ENCODE measurements around the gene PTK6.

Gene PTK6

GRCh38 chr20:63513207-63513606 lies 24.0 kb downstream of the PTK6 start:
- H3K4me3 ChIP-seq (ENCODE audit: extremely low read depth, insufficient read depth, low read length, poor library complexity, severe bottlenecking): no peak overlapping the region
- H3K9me3 ChIP-seq (ENCODE audit: control insufficient read depth, low read length): no peaks in the 10 kb centered on the region
- no peak overlapping the region for H3K27ac ChIP-seq (ENCODE audit: low read depth, low read length, severe bottlenecking)
- H3K36me3 ChIP-seq (ENCODE audit: control insufficient read depth, insufficient read depth, low read length): no peaks in the 10 kb centered on the region
- no peaks in the 10 kb centered on the region for H3K4me1 ChIP-seq (ENCODE audit: control insufficient read depth, insufficient read depth, low read length, poor library complexity, severe bottlenecking)
- WGBS, 2 experiments (ENCODE audit: insufficient coverage in 2 of 2): 93 to 100% methylated on average over 2 of the region's 3 CpGs

- 92 to 93% methylated on average over 7 to 8 of the region's 9 CpGs for WGBS, 2 experiments (ENCODE audit: insufficient coverage in 2 of 2)
- Histone ChIP-seq H3K4me3 (ENCODE audit: extremely low read depth, insufficient read depth, low read length, poor library complexity, severe bottlenecking) (no peak overlapping the region), H3K36me3 (ENCODE audit: control insufficient read depth, insufficient read depth, low read length) (no peaks in the 10 kb centered on the region), H3K9me3 (ENCODE audit: control insufficient read depth, low read length) (peaks cover 8% of the 10 kb centered on the region), H3K27ac (ENCODE audit: low read depth, low read length, severe bottlenecking) (no peak overlapping the region), H3K4me1 (ENCODE audit: control insufficient read depth, insufficient read depth, low read length, poor library complexity, severe bottlenecking) (no peaks in the 10 kb centered on the region)
Observed at GRCh38 chr20:63509088-63509564, 28.1 kb downstream of the PTK6 start.

GRCh38 chr20:63508072-63508768 lies 29.0 kb downstream of the PTK6 start:
- Histone ChIP-seq H3K27ac (ENCODE audit: low read depth, low read length, severe bottlenecking) (no peak overlapping the region), H3K4me3 (ENCODE audit: extremely low read depth, insufficient read depth, low read length, poor library complexity, severe bottlenecking) (no peak overlapping the region), H3K9me3 (ENCODE audit: control insufficient read depth, low read length) (peaks cover 8% of the 10 kb centered on the region), H3K4me1 (ENCODE audit: control insufficient read depth, insufficient read depth, low read length, poor library complexity, severe bottlenecking) (no peaks in the 10 kb centered on the region), H3K36me3 (ENCODE audit: control insufficient read depth, insufficient read depth, low read length) (no peaks in the 10 kb centered on the region)
- WGBS, 2 experiments (ENCODE audit: insufficient coverage in 2 of 2): 92 to 97% methylated on average over 26 to 30 of the region's 33 CpGs

GRCh38 chr20:63507083-63507743 lies 30.0 kb downstream of the PTK6 start:
- 89 to 94% methylated on average over 30 of the region's 30 CpGs for WGBS, 2 experiments (ENCODE audit: insufficient coverage in 2 of 2)
- no peaks in the 10 kb centered on the region for H3K4me1 ChIP-seq (ENCODE audit: control insufficient read depth, insufficient read depth, low read length, poor library complexity, severe bottlenecking)
- H3K27ac ChIP-seq (ENCODE audit: low read depth, low read length, severe bottlenecking): no peak overlapping the region
- H3K36me3 ChIP-seq (ENCODE audit: control insufficient read depth, insufficient read depth, low read length): no peaks in the 10 kb centered on the region
- H3K9me3 ChIP-seq (ENCODE audit: control insufficient read depth, low read length): peaks cover 8% of the 10 kb centered on the region
- H3K4me3 ChIP-seq (ENCODE audit: extremely low read depth, insufficient read depth, low read length, poor library complexity, severe bottlenecking): no peak overlapping the region

GRCh38 chr20:63505723-63506122 lies 31.5 kb downstream of the PTK6 start:
- Histone ChIP-seq H3K36me3 (ENCODE audit: control insufficient read depth, insufficient read depth, low read length) (no peaks in the 10 kb centered on the region), H3K4me1 (ENCODE audit: control insufficient read depth, insufficient read depth, low read length, poor library complexity, severe bottlenecking) (no peaks in the 10 kb centered on the region), H3K4me3 (ENCODE audit: extremely low read depth, insufficient read depth, low read length, poor library complexity, severe bottlenecking) (no peak overlapping the region), H3K27ac (ENCODE audit: low read depth, low read length, severe bottlenecking) (no peak overlapping the region), H3K9me3 (ENCODE audit: control insufficient read depth, low read length) (peaks cover 8% of the 10 kb centered on the region)
- 88 to 94% methylated on average over 8 to 9 of the region's 12 CpGs for whole genome bisulfite sequencing, 2 experiments (ENCODE audit: insufficient coverage in 2 of 2)

- Histone ChIP-seq H3K4me1 (ENCODE audit: control insufficient read depth, insufficient read depth, low read length, poor library complexity, severe bottlenecking) (no peaks in the 10 kb centered on the region), H3K36me3 (ENCODE audit: control insufficient read depth, insufficient read depth, low read length) (no peaks in the 10 kb centered on the region), H3K4me3 (ENCODE audit: extremely low read depth, insufficient read depth, low read length, poor library complexity, severe bottlenecking) (no peak overlapping the region), H3K27ac (ENCODE audit: low read depth, low read length, severe bottlenecking) (no peak overlapping the region), H3K9me3 (ENCODE audit: control insufficient read depth, low read length) (peaks cover 8% of the 10 kb centered on the region)
- 82 to 90% methylated on average over 6 to 8 of the region's 8 CpGs for WGBS, 2 experiments (ENCODE audit: insufficient coverage in 2 of 2)
Observed at GRCh38 chr20:63505281-63505680, 31.9 kb downstream of the PTK6 start.

- H3K4me1 ChIP-seq (ENCODE audit: control insufficient read depth, insufficient read depth, low read length, poor library complexity, severe bottlenecking): no peaks in the 10 kb centered on the region
- H3K36me3 ChIP-seq (ENCODE audit: control insufficient read depth, insufficient read depth, low read length): no peaks in the 10 kb centered on the region
- no peak overlapping the region for H3K4me3 ChIP-seq (ENCODE audit: extremely low read depth, insufficient read depth, low read length, poor library complexity, severe bottlenecking)
- WGBS, 2 experiments (ENCODE audit: insufficient coverage in 2 of 2): 93 to 94% methylated on average over 9 of the region's 9 CpGs
- H3K9me3 ChIP-seq (ENCODE audit: control insufficient read depth, low read length): peaks cover 8% of the 10 kb centered on the region
- H3K27ac ChIP-seq (ENCODE audit: low read depth, low read length, severe bottlenecking): no peak overlapping the region
Observed at GRCh38 chr20:63504642-63505041, 32.5 kb downstream of the PTK6 start.

GRCh38 chr20:63503524-63503923 lies 33.7 kb downstream of the PTK6 start:
- WGBS, 2 experiments (ENCODE audit: insufficient coverage in 2 of 2): 62 to 71% methylated on average over 4 to 6 of the region's 7 CpGs

GRCh38 chr20:63502671-63503172 lies 34.5 kb downstream of the PTK6 start:
- Histone ChIP-seq H3K27ac (ENCODE audit: low read depth, low read length, severe bottlenecking) (no peak overlapping the region), H3K4me1 (ENCODE audit: control insufficient read depth, insufficient read depth, low read length, poor library complexity, severe bottlenecking) (peaks cover 2% of the 10 kb centered on the region), H3K36me3 (ENCODE audit: control insufficient read depth, insufficient read depth, low read length) (no peaks in the 10 kb centered on the region), H3K4me3 (ENCODE audit: extremely low read depth, insufficient read depth, low read length, poor library complexity, severe bottlenecking) (no peak overlapping the region), H3K9me3 (ENCODE audit: control insufficient read depth, low read length) (peaks cover 8% of the 10 kb centered on the region)
- 77 to 83% methylated on average over 10 to 12 of the region's 15 CpGs for WGBS, 2 experiments (ENCODE audit: insufficient coverage in 2 of 2)

More at GRCh38 chr20:63503524-63503923, 33.7 kb downstream of the PTK6 start:
- no peak overlapping the region for H3K4me3 ChIP-seq (ENCODE audit: extremely low read depth, insufficient read depth, low read length, poor library complexity, severe bottlenecking)
- no peaks in the 10 kb centered on the region for H3K4me1 ChIP-seq (ENCODE audit: control insufficient read depth, insufficient read depth, low read length, poor library complexity, severe bottlenecking)
- H3K9me3 ChIP-seq (ENCODE audit: control insufficient read depth, low read length): peaks cover 8% of the 10 kb centered on the region
- H3K27ac ChIP-seq (ENCODE audit: low read depth, low read length, severe bottlenecking): no peak overlapping the region
- no peaks in the 10 kb centered on the region for H3K36me3 ChIP-seq (ENCODE audit: control insufficient read depth, insufficient read depth, low read length)

- 38 to 40% methylated on average over 19 to 21 of the region's 26 CpGs for WGBS, 2 experiments (ENCODE audit: insufficient coverage in 2 of 2)
- H3K4me3 ChIP-seq (ENCODE audit: extremely low read depth, insufficient read depth, low read length, poor library complexity, severe bottlenecking): no peak overlapping the region
- H3K9me3 ChIP-seq (ENCODE audit: control insufficient read depth, low read length): peaks cover 8% of the 10 kb centered on the region
- peaks cover 3% of the 10 kb centered on the region for H3K4me1 ChIP-seq (ENCODE audit: control insufficient read depth, insufficient read depth, low read length, poor library complexity, severe bottlenecking)
- no peaks in the 10 kb centered on the region for H3K36me3 ChIP-seq (ENCODE audit: control insufficient read depth, insufficient read depth, low read length)
- no peak overlapping the region for H3K27ac ChIP-seq (ENCODE audit: low read depth, low read length, severe bottlenecking)
Observed at GRCh38 chr20:63501818-63502670, 35.1 kb downstream of the PTK6 start.
